Effector CD4-positive, alpha-beta T cell (primary cell): ENCODE results near the gene FXYD6.

ENCODE experiments used
- DNase-seq: peaks from one replicate; pipeline ENCODE4 v3.0.0-alpha.2; 2020

FXYD6 gene

GRCh38 chr11:117910525-117910924, 34.1 kb upstream of the FXYD6 start:
- no peak for DNase-seq

- DNase-seq = no peak
These were observed 33.3 kb upstream of the FXYD6 start for GRCh38 chr11:117909611-117910382.

- DNase-seq = no peak
These were observed 32.6 kb upstream of the FXYD6 start for GRCh38 chr11:117908959-117909610.

GRCh38 chr11:117908109-117908895, 31.8 kb upstream of the FXYD6 start:
- DNase-seq = no peak

GRCh38 chr11:117907276-117908108, 31.0 kb upstream of the FXYD6 start:
- peak; percentile 31 for DNase-seq

- no peak for DNase-seq
These were observed 30.3 kb upstream of the FXYD6 start for GRCh38 chr11:117906710-117907109.

- DNase-seq = no peak
These were observed 29.7 kb upstream of the FXYD6 start for GRCh38 chr11:117906126-117906525.

GRCh38 chr11:117905524-117905923, 29.1 kb upstream of the FXYD6 start:
- DNase-seq = no peak

GRCh38 chr11:117903505-117904382, 27.3 kb upstream of the FXYD6 start:
- no peak for DNase-seq

GRCh38 chr11:117902001-117902845, 25.8 kb upstream of the FXYD6 start:
- no peak for DNase-seq

GRCh38 chr11:117901601-117902000, 25.1 kb upstream of the FXYD6 start:
- no peak for DNase-seq

GRCh38 chr11:117900720-117901440, 24.4 kb upstream of the FXYD6 start:
- DNase-seq = no peak

GRCh38 chr11:117900121-117900648, 23.7 kb upstream of the FXYD6 start:
- DNase-seq = no peak

GRCh38 chr11:117898059-117898458, 21.6 kb upstream of the FXYD6 start:
- no peak for DNase-seq

GRCh38 chr11:117892651-117893050, 16.2 kb upstream of the FXYD6 start:
- DNase-seq = no peak

- DNase-seq = no peak
These were observed 14.9 kb upstream of the FXYD6 start for GRCh38 chr11:117891362-117891761.

- DNase-seq = no peak
These were observed 11.7 kb upstream of the FXYD6 start for GRCh38 chr11:117888139-117888566.

- no peak for DNase-seq
These were observed 11.1 kb upstream of the FXYD6 start for GRCh38 chr11:117887431-117888138.

GRCh38 chr11:117885777-117886176, 9.3 kb upstream of the FXYD6 start:
- no peak for DNase-seq
